Thoracic aorta (tissue), 2 donors: ENCODE measurements around the gene IZUMO1. TPM values are rescaled to one million over a fixed set of nuclear protein-coding genes. Genes with fewer than 3 reads are reported as not detected.

Experiments used
- ATAC-seq: fragments of 150-250 bp; one replicate; pipeline ENCODE4 v1.8.0; 2017; ENCODE audit warnings: low read depth; ENCODE audit not compliant: insufficient number of reproducible peaks, low FRiP score
- DNase-seq: peaks from one replicate; pipeline ENCODE4 v3.0.0-alpha.2; 2020; ENCODE audit warnings: low spot score
- H3K27ac ChIP-seq, 2 donors: fragments of 200-600 bp; sonication (generic); 1 replicate in 1 of 2; 2 replicates in 1 of 2; pipeline ENCODE4 v1.5.1; 2016; ENCODE audit warnings: mild to moderate bottlenecking in 2 of 2, moderate library complexity in 2 of 2
- H3K27me3 ChIP-seq: fragments of 200-600 bp; sonication (generic); replicated peaks from 2 replicates; pipeline ENCODE4 v1.6.0; 2016; ENCODE audit warnings: mild to moderate bottlenecking; ENCODE audit not compliant: insufficient read depth
- H3K36me3 ChIP-seq: fragments of 200-600 bp; sonication (generic); one replicate; pipeline ENCODE4 v1.5.1; 2016
- H3K4me1 ChIP-seq, 2 donors: fragments of 200-600 bp; sonication (generic); 1 replicate in 1 of 2; 2 replicates in 1 of 2; pipeline versions ENCODE4 v1.5.1 to v1.6.0; 2016; ENCODE audit warnings: low read depth in 2 of 2, mild to moderate bottlenecking in 1 of 2; ENCODE audit not compliant: control insufficient read depth in 1 of 2
- H3K4me3 ChIP-seq: fragments of 200-600 bp; sonication (generic); 2 replicates; pipeline ENCODE4 v1.5.1; 2016; ENCODE audit warnings: mild to moderate bottlenecking
- H3K9me3 ChIP-seq: fragments of 200-600 bp; sonication (generic); 2 replicates; pipeline ENCODE4 v1.5.1; 2016
- CTCF ChIP-seq: fragments of 200-600 bp; sonication (generic); IDR thresholded peaks from one replicate; pipeline ENCODE4 v1.5.1; 2019; ENCODE audit warnings: antibody characterized with exemption
- total RNA-seq, 2 donors: library from RNA; depleted of rRNA; stranded (reverse); fragments of >200 nt; gene quantifications; one replicate each; pipeline versions ENCODE4 v1.1.0 to v1.2.3, GENCODE V29; 2016

The IZUMO1 gene
- total RNA-seq, 2 donors from 2014 or later = not detected

- H3K27ac ChIP-seq = peak overlapping the region; percentile 14 to 46
- no peaks in the 10 kb centered on the region for H3K9me3 ChIP-seq
- peak overlapping the region; percentile 58 for H3K4me3 ChIP-seq
- TF ChIP-seq CTCF = no peak
- DNase-seq (no peak), ATAC-seq (no peak)
- no peaks in the 10 kb centered on the region for H3K36me3 ChIP-seq
- peaks cover 8 to 58% of the 10 kb centered on the region in 2 donors for H3K4me1 ChIP-seq
- H3K27me3 ChIP-seq = no peaks in the 10 kb centered on the region
These were observed 30.0 kb downstream of the IZUMO1 start for GRCh38 chr19:48716562-48717291.

- no peaks in the 10 kb centered on the region for H3K27me3 ChIP-seq
- peak overlapping the region in 1 of 2 donors; percentile 83 for H3K27ac ChIP-seq
- ATAC-seq = no peak
- peaks cover 8 to 58% of the 10 kb centered on the region in 2 donors for H3K4me1 ChIP-seq
- TF ChIP-seq CTCF = no peak
- no peaks in the 10 kb centered on the region for H3K36me3 ChIP-seq
- DNase-seq = no peak
- H3K4me3 ChIP-seq = no peak overlapping the region
- H3K9me3 ChIP-seq = no peaks in the 10 kb centered on the region
These were observed 31.0 kb downstream of the IZUMO1 start for GRCh38 chr19:48715681-48716171.

GRCh38 chr19:48714759-48715675 is 31.7 kb downstream of the IZUMO1 start:
- Histone ChIP-seq H3K27ac (peak overlapping the region; percentile 50 to 83), H3K9me3 (no peaks in the 10 kb centered on the region), H3K4me3 (peak overlapping the region; percentile 74), H3K27me3 (no peaks in the 10 kb centered on the region), H3K36me3 (no peaks in the 10 kb centered on the region), H3K4me1 (peaks cover 8 to 54% of the 10 kb centered on the region in 2 donors)
- no peak for DNase-seq
- no peak for TF ChIP-seq CTCF
- ATAC-seq = no peak

- Histone ChIP-seq H3K4me1 (peaks cover 8 to 45% of the 10 kb centered on the region in 2 donors), H3K4me3 (peak overlapping the region; percentile 74), H3K9me3 (no peaks in the 10 kb centered on the region), H3K27me3 (no peaks in the 10 kb centered on the region), H3K27ac (peak overlapping the region; percentile 50 to 83), H3K36me3 (no peaks in the 10 kb centered on the region)
- DNase-seq (peak; percentile 93), ATAC-seq (peak; percentile 95)
- TF ChIP-seq CTCF = no peak
These were observed 32.6 kb downstream of the IZUMO1 start for GRCh38 chr19:48713864-48714755.
